ENCODE results near the gene CELF3. TPM values are rescaled to one million over a fixed set of nuclear protein-coding genes. Genes with fewer than 3 reads are reported as not detected.

CELF3 gene
- total and polyA plus RNA-seq, 2 of the 13 experiments (the other 11 are each of a cell fraction or from before 2014, with no cell fraction given): not detected

DNA sequence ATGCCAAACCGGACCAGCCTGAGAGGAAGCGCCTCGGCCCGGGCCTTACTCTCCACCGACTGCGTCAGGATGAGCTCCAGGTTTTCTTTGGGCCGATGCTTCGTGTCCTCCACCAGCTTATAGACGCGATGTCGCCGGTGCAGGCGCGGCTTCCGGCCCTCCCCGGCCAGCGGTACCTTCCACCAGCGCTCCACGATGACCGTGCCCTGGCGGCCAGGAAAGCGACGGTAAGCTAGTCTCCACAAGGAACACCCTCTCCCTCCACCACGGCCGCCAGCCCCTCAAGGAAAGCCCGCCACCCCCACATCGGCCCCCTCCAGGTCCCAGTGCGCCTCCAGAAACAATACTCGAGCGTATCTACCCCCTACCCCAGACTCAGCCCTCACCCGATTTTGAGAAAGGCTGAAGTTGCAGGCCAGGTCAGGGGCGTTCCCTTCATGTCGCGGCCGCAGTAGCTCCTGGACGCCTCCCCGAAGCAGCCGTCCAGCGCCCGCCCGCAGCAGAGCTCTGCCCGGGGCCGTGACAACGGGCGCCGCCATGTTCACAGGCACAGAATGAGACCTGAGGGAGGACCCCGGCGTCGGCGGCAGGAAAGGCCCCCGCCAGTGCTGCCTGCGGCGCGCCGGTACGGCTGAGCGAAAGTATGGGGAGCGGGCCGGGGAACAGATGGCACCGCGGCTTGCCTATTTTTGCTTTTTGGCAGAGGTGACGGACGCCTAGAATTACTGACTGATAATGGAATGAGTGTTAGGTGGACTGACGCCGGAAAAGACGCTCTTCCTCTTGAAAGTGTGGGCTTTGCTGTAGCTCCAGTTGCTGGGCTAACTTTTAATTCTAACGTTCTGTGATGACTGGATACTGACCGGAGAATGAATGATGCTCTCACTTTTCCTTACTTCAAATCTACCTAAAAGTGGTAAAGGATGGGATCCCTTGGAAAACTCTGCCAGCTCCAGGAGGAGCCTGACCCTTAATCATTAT, 46.6 kb upstream of the CELF3 start, which contains the start of gene MRPL9 (continued):
- TF ChIP-seq ZNF749 (CRISPR knock-in tag; IDR thresholded peaks at IDR 0.05; ENCODE audit: borderline replicate concordance) (no peak), ZNF260 (CRISPR knock-in tag; IDR thresholded peaks at IDR 0.05; ENCODE audit: borderline replicate concordance, low read depth) (no peak), MTF1 (CRISPR knock-in tag; IDR thresholded peaks at IDR 0.05) (0 out of 2 replicates have a peak, but pooled peaks have one; percentile 54), YY1 (IDR thresholded peaks at IDR 0.05; ENCODE audit: insufficient read depth, insufficient replicate concordance, low read depth, low read length) (peak; percentile 97), ZNF570 (CRISPR knock-in tag; IDR thresholded peaks at IDR 0.05; ENCODE audit: borderline replicate concordance) (no peak), ATF7-NPFF (CRISPR knock-in tag; IDR thresholded peaks at IDR 0.05; ENCODE audit: low read depth) (peak; percentile 47; the same call in 1 of the 2 replicates), ADNP (CRISPR knock-in tag; IDR thresholded peaks at IDR 0.05) (no peak), WIZ (CRISPR knock-in tag; IDR thresholded peaks at IDR 0.05) (no peak), GPN1 (CRISPR knock-in tag; IDR thresholded peaks at IDR 0.05; ENCODE audit: borderline replicate concordance) (no peak), ASH2L (IDR thresholded peaks at IDR 0.05; ENCODE audit: insufficient read length, low read depth, low read length) (peak; percentile 91), XRCC5 (optimal IDR thresholded peaks at IDR 0.05; ENCODE audit: low read length) (peak; percentile 69), KLF16 (CRISPR knock-in tag; IDR thresholded peaks at IDR 0.05) (peak in 1 of 2 experiments; percentile 66; a peak in 1 of 4 replicates), BRCA1 (CRISPR knock-in tag; IDR thresholded peaks at IDR 0.05) (0 out of 2 replicates have a peak, but pooled peaks have one; percentile 59), SP4 (CRISPR knock-in tag; IDR thresholded peaks at IDR 0.05) (peak; percentile 53; the same call in 1 of the 2 replicates)
- TF ChIP-seq, protein P1, sequence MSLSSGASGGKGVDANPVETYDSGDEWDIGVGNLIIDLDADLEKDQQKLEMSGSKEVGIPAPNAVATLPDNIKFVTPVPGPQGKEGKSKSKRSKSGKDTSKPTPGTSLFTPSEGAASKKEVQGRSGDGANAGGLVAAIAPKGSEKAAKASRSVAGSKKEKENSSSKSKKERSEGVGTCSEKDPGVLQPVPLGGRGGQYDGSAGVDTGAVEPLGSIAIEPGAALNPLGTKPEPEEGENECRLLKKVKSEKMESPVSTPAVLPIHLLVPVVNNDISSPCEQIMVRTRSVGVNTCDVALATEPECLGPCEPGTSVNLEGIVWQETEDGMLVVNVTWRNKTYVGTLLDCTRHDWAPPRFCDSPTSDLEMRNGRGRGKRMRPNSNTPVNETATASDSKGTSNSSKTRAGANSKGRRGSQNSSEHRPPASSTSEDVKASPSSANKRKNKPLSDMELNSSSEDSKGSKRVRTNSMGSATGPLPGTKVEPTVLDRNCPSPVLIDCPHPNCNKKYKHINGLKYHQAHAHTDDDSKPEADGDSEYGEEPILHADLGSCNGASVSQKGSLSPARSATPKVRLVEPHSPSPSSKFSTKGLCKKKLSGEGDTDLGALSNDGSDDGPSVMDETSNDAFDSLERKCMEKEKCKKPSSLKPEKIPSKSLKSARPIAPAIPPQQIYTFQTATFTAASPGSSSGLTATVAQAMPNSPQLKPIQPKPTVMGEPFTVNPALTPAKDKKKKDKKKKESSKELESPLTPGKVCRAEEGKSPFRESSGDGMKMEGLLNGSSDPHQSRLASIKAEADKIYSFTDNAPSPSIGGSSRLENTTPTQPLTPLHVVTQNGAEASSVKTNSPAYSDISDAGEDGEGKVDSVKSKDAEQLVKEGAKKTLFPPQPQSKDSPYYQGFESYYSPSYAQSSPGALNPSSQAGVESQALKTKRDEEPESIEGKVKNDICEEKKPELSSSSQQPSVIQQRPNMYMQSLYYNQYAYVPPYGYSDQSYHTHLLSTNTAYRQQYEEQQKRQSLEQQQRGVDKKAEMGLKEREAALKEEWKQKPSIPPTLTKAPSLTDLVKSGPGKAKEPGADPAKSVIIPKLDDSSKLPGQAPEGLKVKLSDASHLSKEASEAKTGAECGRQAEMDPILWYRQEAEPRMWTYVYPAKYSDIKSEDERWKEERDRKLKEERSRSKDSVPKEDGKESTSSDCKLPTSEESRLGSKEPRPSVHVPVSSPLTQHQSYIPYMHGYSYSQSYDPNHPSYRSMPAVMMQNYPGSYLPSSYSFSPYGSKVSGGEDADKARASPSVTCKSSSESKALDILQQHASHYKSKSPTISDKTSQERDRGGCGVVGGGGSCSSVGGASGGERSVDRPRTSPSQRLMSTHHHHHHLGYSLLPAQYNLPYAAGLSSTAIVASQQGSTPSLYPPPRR (CRISPR knock-in tag; IDR thresholded peaks at IDR 0.05; ENCODE audit: borderline replicate concordance): 0 out of 2 replicates have a peak, but pooled peaks have one; percentile 20
- TF ChIP-seq, protein P2, sequence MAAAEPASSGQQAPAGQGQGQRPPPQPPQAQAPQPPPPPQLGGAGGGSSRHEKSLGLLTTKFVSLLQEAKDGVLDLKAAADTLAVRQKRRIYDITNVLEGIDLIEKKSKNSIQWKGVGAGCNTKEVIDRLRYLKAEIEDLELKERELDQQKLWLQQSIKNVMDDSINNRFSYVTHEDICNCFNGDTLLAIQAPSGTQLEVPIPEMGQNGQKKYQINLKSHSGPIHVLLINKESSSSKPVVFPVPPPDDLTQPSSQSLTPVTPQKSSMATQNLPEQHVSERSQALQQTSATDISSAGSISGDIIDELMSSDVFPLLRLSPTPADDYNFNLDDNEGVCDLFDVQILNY (CRISPR knock-in tag; conservative IDR thresholded peaks at IDR 0.05): 0 out of 2 replicates have a peak, but pooled peaks have one; percentile 53
- TF ChIP-seq, protein P3, sequence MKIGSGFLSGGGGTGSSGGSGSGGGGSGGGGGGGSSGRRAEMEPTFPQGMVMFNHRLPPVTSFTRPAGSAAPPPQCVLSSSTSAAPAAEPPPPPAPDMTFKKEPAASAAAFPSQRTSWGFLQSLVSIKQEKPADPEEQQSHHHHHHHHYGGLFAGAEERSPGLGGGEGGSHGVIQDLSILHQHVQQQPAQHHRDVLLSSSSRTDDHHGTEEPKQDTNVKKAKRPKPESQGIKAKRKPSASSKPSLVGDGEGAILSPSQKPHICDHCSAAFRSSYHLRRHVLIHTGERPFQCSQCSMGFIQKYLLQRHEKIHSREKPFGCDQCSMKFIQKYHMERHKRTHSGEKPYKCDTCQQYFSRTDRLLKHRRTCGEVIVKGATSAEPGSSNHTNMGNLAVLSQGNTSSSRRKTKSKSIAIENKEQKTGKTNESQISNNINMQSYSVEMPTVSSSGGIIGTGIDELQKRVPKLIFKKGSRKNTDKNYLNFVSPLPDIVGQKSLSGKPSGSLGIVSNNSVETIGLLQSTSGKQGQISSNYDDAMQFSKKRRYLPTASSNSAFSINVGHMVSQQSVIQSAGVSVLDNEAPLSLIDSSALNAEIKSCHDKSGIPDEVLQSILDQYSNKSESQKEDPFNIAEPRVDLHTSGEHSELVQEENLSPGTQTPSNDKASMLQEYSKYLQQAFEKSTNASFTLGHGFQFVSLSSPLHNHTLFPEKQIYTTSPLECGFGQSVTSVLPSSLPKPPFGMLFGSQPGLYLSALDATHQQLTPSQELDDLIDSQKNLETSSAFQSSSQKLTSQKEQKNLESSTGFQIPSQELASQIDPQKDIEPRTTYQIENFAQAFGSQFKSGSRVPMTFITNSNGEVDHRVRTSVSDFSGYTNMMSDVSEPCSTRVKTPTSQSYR (CRISPR knock-in tag; IDR thresholded peaks at IDR 0.05; ENCODE audit: borderline replicate concordance): 0 out of 2 replicates have a peak, but pooled peaks have one; percentile 28
